HFF-Myc (cell line): ENCODE measurements around the gene TOMT.
A peak's percentile ranks its signal among the peaks of the same experiment; 100 is the strongest.
"Not testable (repeated sequence)": the region's sequence is repeated elsewhere in the genome, so short reads cannot be mapped to it uniquely, and the experiment has no call there.

Experiments
- DNase-seq: peaks from one replicate; pipeline ENCODE4 v3.0.0-alpha.2; 2011; ENCODE audit warnings: low read depth; ENCODE audit errors: extremely low read depth
- H3K4me3 ChIP-seq: replicated peaks from 2 replicates; pipeline ENCODE4 v1.5.1; 2011; ENCODE audit warnings: low read depth, mild to moderate bottlenecking, control low read depth, low read length
- CTCF ChIP-seq: IDR thresholded peaks from 2 replicates; pipeline ENCODE4 v1.5.1; 2012; ENCODE audit warnings: mild to moderate bottlenecking, low read depth, low read length, control low read depth; ENCODE audit errors: missing control alignments

TOMT gene

DNA sequence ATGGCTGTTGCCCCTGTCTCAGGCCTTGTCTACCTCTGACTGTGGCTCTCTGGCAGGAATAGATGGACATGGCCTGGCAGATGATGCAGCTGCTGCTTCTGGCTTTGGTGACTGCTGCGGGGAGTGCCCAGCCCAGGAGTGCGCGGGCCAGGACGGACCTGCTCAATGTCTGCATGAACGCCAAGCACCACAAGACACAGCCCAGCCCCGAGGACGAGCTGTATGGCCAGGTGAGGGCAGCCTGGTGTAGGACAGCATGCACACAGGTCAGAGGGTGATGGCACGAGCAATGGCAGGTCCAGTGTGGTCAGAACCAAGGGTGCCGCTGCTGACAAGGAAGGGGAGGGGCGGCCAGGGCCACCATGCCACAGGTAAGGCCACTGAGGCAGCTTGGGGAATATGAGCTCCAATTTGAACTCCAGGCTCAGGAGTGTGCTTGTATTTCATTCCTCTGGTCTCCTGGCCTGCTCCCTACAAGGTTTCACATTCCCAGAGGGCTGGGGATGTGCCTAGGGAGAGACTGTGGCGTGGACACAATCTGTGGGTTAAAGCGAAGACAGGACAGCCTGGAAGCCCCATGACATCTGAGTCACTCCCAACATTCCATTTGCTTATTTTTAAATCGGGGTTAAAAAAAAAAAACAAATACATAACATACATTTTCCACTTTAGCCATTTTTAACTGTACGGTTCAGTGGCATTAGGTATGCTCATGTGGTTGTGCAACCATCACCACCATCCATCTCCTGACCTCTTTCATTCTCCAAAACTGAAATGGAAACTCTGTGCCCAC lies 30.4 kb downstream of the TOMT start:
- no peak for DNase-seq
- H3K4me3 ChIP-seq, result no peak overlapping the region
- no peak for TF ChIP-seq CTCF

DNA sequence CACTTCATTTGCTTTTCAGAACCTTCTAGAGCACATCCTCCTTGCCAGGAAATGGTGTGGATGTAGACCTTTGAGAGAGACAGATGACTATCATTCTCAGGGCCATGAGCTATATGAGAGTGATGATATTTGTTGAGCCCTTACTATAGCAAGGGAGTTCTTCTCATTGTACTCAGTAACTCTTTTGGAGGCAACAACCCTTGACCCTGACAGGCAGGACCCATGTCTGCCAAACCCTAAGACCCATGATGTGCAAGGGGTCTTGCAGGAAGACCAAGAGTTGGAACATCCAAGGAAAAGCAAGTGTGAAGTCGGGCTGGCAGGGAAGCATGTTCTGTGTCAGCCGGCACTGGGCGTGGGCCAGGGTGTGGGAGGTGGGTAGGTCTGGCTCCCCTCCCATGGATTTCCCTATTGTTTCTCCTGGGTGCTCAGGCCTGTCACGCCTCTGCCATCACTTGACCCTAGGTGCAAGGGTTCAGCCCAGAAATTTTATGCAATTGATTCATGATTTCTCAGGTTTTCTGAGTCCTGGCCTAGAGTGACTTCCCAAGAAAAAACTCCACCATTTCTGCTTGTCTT lies 31.0 kb downstream of the TOMT start:
- no peak overlapping the region for H3K4me3 ChIP-seq
- TF ChIP-seq CTCF, result no peak
- no peak for DNase-seq

GRCh38 chr11:72138821-72139390 lies 33.2 kb downstream of the TOMT start:
- DNase-seq, result no peak
- no peak overlapping the region for H3K4me3 ChIP-seq
- no peak for TF ChIP-seq CTCF

- H3K4me3 ChIP-seq, result no peak overlapping the region
- DNase-seq, result no peak
- TF ChIP-seq CTCF, result no peak
Observed at GRCh38 chr11:72139500-72139899, 33.8 kb downstream of the TOMT start.

GRCh38 chr11:72140661-72141060 lies 34.9 kb downstream of the TOMT start:
- no peak for TF ChIP-seq CTCF
- no peak overlapping the region for H3K4me3 ChIP-seq
- DNase-seq, result no peak

DNA sequence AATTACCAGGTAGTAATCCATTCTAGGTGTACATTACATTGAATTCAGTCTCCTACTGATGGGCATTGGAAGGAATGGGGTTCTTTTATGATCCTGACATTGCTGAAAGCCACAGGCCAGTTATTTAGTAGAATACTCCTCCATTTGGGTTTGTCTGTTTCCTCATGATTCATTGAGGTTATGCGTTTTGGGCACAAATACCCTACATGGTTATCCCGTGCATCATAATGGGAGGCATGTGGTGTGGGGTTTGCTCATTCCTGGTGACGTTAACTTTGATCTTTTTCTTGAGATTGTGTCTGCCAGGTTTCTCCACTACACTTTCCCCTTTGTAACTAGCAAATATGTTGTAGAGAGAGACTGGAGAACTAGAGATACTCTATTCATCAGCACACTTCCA lies 35.3 kb downstream of the TOMT start:
- no peak for TF ChIP-seq CTCF
- peak; percentile 75 for DNase-seq
- H3K4me3 ChIP-seq, result no peak overlapping the region

GRCh38 chr11:72142086-72142485 lies 36.4 kb downstream of the TOMT start:
- not testable (repeated sequence) for DNase-seq

DNA sequence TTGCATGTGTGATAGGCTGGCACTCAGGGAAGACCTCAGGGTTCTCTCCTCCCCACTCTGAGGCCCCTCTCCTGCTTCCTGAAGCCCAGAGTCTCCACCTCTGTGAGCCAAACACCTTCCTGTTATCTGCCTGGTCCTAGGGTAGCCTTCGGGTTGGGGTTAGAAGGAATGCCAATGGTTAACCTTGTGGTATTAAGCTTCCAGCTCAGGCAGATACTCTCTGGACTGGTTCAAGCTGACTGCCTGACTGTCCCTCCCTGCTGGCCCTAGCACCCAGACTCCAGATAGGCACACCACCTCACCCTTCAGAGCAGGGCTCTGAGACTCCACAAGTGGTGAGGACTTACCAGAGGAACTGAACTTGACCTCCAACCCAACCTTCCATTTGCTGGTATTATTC lies 36.8 kb downstream of the TOMT start:
- DNase-seq, H3K4me3 ChIP-seq: not testable (repeated sequence)

More at GRCh38 chr11:72142086-72142485, 36.4 kb downstream of the TOMT start:
- H3K4me3 ChIP-seq, result not testable (repeated sequence)
